Suprapubic skin (tissue), 4 donors: ENCODE results near the gene ST6GAL1. TPM values are rescaled to one million over a fixed set of nuclear protein-coding genes. Genes with fewer than 3 reads are reported as not detected.

Source experiments
- DNase-seq, 2 donors: peaks; one replicate each; pipeline ENCODE4 v3.0.0-alpha.2; 2019; ENCODE audit warnings: low spot score in 2 of 2
- H3K27ac ChIP-seq: fragments of 200-600 bp; sonication (generic); one replicate; pipeline ENCODE4 v1.5.1; 2019
- H3K27me3 ChIP-seq: fragments of 200-600 bp; sonication (generic); one replicate; pipeline ENCODE4 v1.5.1; 2019
- H3K36me3 ChIP-seq: fragments of 200-600 bp; sonication (generic); one replicate; pipeline ENCODE4 v1.5.1; 2019
- H3K4me1 ChIP-seq: fragments of 200-600 bp; sonication (generic); one replicate; pipeline ENCODE4 v1.5.1; 2019
- H3K4me3 ChIP-seq: fragments of 200-600 bp; sonication (generic); one replicate; pipeline ENCODE4 v1.5.1; 2019; ENCODE audit warnings: mild to moderate bottlenecking
- H3K9me3 ChIP-seq: fragments of 200-600 bp; sonication (generic); one replicate; pipeline ENCODE4 v1.5.1; 2019
- EP300 ChIP-seq: sonication (generic); formaldehyde crosslinking; IDR thresholded peaks from one replicate; pipeline ENCODE4 v1.6.1; 2017; ENCODE audit warnings: antibody characterized with exemption
- POLR2A ChIP-seq, 2 donors: fragments of 450-650 bp; IDR thresholded peaks; one replicate each; pipeline ENCODE4 v1.6.1; 2017; ENCODE audit warnings: antibody characterized with exemption in 2 of 2, mild to moderate bottlenecking in 2 of 2, moderate library complexity in 2 of 2
- POLR2AphosphoS5 ChIP-seq, 3 donors: sonication (generic); formaldehyde crosslinking; IDR thresholded peaks; one replicate each; pipeline ENCODE4 v1.6.1; 2017; ENCODE audit warnings: antibody characterized with exemption in 3 of 3
- WGBS: methylation state at CpG from one replicate; pipeline ENCODE4 v1.1.5; 2018; 5-methylcytosine and 5-hydroxymethylcytosine counted together
- total RNA-seq, 4 donors: library from RNA; depleted of rRNA; stranded (reverse); fragments of >200 nt; gene quantifications; one replicate each; pipeline ENCODE4 v1.1.0, GENCODE V29; 2016
- TF ChIP-seq, protein P1 (sequence below), 2 donors: fragments of 200-600 bp in 1 of 2; fragments of 450-650 bp in 1 of 2; sonication (generic) in 1 of 2; IDR thresholded peaks; one replicate each; pipeline ENCODE4 v1.5.1; 2016 to 2019; ENCODE audit warnings: antibody characterized with exemption in 2 of 2, mild to moderate bottlenecking in 1 of 2, moderate library complexity in 1 of 2

The ST6GAL1 gene
- total RNA-seq, 4 donors from 2014 or later, result 23.9 to 42.2 (median 31.9) TPM

DNA sequence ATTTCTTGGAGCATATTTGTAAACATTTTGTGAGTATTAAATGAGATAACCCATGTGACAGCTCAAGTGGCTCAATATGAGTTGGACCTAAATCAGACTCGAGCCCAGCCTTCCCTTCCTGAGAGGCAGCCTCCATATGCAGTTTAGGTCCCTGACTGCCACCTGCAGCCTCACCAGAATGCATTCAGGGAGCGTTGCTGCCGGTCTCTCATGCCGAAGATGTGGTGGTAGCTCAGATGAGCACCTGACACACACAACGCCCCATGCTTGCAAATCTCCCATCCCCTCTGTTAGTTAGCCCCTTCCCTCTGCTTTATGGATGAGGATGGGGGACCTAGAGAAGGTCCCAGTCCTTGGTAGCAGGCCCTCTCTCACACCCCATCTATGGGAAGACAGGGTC is 9.2 kb downstream of the ST6GAL1 start:
- no peak for TF ChIP-seq POLR2A (IDR thresholded peaks at IDR 0.05)
- TF ChIP-seq, protein P1, sequence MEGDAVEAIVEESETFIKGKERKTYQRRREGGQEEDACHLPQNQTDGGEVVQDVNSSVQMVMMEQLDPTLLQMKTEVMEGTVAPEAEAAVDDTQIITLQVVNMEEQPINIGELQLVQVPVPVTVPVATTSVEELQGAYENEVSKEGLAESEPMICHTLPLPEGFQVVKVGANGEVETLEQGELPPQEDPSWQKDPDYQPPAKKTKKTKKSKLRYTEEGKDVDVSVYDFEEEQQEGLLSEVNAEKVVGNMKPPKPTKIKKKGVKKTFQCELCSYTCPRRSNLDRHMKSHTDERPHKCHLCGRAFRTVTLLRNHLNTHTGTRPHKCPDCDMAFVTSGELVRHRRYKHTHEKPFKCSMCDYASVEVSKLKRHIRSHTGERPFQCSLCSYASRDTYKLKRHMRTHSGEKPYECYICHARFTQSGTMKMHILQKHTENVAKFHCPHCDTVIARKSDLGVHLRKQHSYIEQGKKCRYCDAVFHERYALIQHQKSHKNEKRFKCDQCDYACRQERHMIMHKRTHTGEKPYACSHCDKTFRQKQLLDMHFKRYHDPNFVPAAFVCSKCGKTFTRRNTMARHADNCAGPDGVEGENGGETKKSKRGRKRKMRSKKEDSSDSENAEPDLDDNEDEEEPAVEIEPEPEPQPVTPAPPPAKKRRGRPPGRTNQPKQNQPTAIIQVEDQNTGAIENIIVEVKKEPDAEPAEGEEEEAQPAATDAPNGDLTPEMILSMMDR (IDR thresholded peaks at IDR 0.05), result no peak
- no peak for TF ChIP-seq POLR2AphosphoS5 (IDR thresholded peaks at IDR 0.05)
- no peak for TF ChIP-seq EP300
- no peaks in the 10 kb centered on the region for H3K4me1 ChIP-seq

DNA sequence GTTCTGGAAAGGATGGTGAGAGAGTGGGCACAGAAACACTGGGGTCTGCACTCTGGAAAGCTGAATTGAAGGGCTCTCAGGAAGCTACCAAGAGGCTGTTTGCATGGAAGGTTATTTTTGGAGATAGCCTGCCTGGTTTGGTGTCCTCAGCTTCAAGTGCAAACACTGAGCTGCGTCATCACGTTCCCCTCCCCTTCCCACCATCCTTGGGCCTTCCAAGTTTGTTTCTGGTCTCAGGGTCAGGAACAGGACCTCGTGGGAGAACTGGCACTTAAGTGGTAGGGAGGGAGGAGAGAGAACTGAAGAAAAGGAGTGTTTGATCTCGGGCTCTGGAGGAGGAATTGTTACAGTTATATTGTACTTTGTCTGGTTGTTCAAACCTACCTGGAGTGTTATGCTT is 10.6 kb downstream of the ST6GAL1 start:
- H3K4me3 ChIP-seq, result no peak overlapping the region
- 59% methylated on average over 4 of the region's 4 CpGs for WGBS

More for the DNA sequence above, 9.2 kb downstream of the ST6GAL1 start:
- DNase-seq, result no peak
- no peaks in the 10 kb centered on the region for H3K9me3 ChIP-seq
- H3K27me3 ChIP-seq, result no peaks in the 10 kb centered on the region
- H3K27ac ChIP-seq, result no peak overlapping the region
- H3K36me3 ChIP-seq, result no peaks in the 10 kb centered on the region
- 95% methylated on average over 5 of the region's 5 CpGs for WGBS
- no peak overlapping the region for H3K4me3 ChIP-seq

DNA sequence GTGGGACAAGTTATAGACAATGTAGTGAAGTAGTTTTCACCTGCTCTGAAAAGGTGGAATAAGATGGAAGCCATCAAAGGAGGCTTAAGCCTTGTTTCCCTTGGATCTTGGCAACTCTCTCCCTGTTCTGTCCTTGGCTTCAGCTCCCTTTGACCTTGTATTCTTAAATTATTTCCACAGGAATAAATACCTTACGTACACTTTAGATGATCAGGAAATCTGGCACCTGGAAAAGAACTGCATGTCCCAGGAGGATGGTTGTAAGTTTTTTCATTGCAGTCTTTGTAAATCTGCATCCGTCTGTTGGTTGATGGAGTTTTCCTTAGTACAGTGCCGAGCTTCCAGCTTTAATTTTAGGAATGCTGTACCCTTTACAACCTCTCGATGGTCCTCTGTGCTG is 11.8 kb downstream of the ST6GAL1 start:
- no peaks in the 10 kb centered on the region for H3K9me3 ChIP-seq
- no peak overlapping the region for H3K27ac ChIP-seq
- no peaks in the 10 kb centered on the region for H3K27me3 ChIP-seq
- peaks cover 3% of the 10 kb centered on the region for H3K4me1 ChIP-seq
- no peak for TF ChIP-seq POLR2A (IDR thresholded peaks at IDR 0.05)
- no peak for TF ChIP-seq POLR2AphosphoS5 (IDR thresholded peaks at IDR 0.05)
- no peak for TF ChIP-seq EP300
- TF ChIP-seq, protein P1 (IDR thresholded peaks at IDR 0.05), result no peak
- 71% methylated on average over 4 of the region's 4 CpGs for WGBS
- no peak for DNase-seq
- H3K36me3 ChIP-seq, result no peaks in the 10 kb centered on the region
- H3K4me3 ChIP-seq, result no peak overlapping the region

More for the DNA sequence above, 10.6 kb downstream of the ST6GAL1 start:
- H3K27me3 ChIP-seq, result no peaks in the 10 kb centered on the region
- no peak for DNase-seq
- H3K36me3 ChIP-seq, result no peaks in the 10 kb centered on the region
- no peaks in the 10 kb centered on the region for H3K4me1 ChIP-seq
- H3K27ac ChIP-seq, result no peak overlapping the region
- no peak for TF ChIP-seq EP300
- TF ChIP-seq POLR2AphosphoS5 (IDR thresholded peaks at IDR 0.05), result no peak
- TF ChIP-seq, protein P1 (IDR thresholded peaks at IDR 0.05), result no peak
- no peak for TF ChIP-seq POLR2A (IDR thresholded peaks at IDR 0.05)
- no peaks in the 10 kb centered on the region for H3K9me3 ChIP-seq

DNA sequence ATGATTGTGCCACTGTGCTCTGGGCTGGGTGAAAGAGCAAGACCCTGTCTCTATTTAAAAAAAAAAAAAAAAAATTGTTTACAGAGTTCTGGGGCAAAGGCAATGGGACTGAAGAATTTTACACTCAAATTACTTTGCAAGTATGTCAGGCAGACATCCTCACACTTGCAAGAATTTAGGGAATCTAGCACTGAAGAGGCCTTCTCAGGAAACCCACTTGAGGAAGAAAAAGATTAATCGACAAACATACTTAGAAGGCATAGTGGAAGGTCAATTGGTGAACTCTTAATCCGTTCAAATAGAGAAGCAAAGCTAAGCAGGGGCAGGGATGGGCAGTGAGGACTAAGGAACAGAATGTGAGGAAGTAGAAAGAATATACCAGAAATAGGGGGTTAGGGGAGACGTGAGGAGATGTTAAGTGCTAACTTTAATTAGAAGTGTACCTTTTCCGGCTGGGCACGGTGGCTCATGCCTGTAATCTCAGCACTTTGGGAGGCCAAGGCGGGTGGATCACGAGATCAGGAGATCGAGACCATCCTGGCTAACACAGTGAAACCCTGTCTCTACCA is 15.0 kb downstream of the ST6GAL1 start:
- H3K4me1 ChIP-seq, result peaks cover 27% of the 10 kb centered on the region
- 94% methylated on average over 8 of the region's 8 CpGs for WGBS
- H3K27me3 ChIP-seq, result no peaks in the 10 kb centered on the region
- no peak for DNase-seq
- TF ChIP-seq POLR2A (IDR thresholded peaks at IDR 0.05) (no peak), POLR2AphosphoS5 (IDR thresholded peaks at IDR 0.05) (no peak), EP300 (no peak)
- TF ChIP-seq, protein P1 (IDR thresholded peaks at IDR 0.05), result no peak
- no peaks in the 10 kb centered on the region for H3K36me3 ChIP-seq
- no peak overlapping the region for H3K27ac ChIP-seq
- no peaks in the 10 kb centered on the region for H3K9me3 ChIP-seq
- no peak overlapping the region for H3K4me3 ChIP-seq

DNA sequence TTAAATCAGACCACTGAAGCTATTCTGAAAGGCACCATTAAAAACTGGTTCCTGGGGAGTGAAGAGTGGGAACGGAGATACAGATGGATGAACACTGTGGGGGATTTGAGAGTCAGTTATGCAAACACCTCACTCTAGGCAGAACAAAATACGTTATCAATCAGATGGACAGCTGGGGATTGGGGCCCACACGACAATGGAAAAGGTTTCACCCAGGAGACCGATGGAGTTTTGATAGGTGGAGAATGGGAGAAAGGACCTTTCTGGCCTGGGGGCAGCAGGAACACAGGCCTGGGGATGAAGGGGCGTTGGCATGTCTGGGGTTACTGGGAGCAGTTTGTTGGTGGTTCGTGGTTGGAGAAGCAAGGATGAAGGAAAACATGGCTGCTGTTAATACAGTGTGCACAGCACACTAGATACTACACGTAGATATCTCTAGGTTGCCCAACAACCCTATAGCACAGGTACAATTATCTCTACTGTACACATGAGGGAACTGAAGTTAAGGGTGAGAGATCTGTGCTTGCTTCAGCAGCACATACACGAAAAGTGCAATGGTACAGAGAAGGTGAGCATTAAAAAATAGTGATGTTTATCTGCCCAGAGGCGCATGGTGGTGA is 16.5 kb downstream of the ST6GAL1 start:
- H3K9me3 ChIP-seq, result no peaks in the 10 kb centered on the region
- H3K36me3 ChIP-seq, result no peaks in the 10 kb centered on the region
- 86% methylated on average over 9 of the region's 9 CpGs for WGBS
- H3K27me3 ChIP-seq, result no peaks in the 10 kb centered on the region
- TF ChIP-seq POLR2AphosphoS5 (IDR thresholded peaks at IDR 0.05), result no peak
- TF ChIP-seq EP300, result no peak
- TF ChIP-seq, protein P1 (IDR thresholded peaks at IDR 0.05), result no peak
- no peak for TF ChIP-seq POLR2A (IDR thresholded peaks at IDR 0.05)
- no peak overlapping the region for H3K27ac ChIP-seq
- H3K4me3 ChIP-seq, result no peak overlapping the region
- H3K4me1 ChIP-seq, result peaks cover 28% of the 10 kb centered on the region
- no peak for DNase-seq
